Left ventricle myocardium inferior (tissue), 1 donor: Measurements from ENCODE around the gene MED26. TPM values are rescaled to one million over a fixed set of nuclear protein-coding genes. Genes with fewer than 3 reads are reported as not detected.

Experiments used
- DNase-seq: peaks from one replicate; pipeline ENCODE4 v3.0.0-alpha.2; 2020
- H3K27ac ChIP-seq: fragments of 200-600 bp; replicated peaks from 2 replicates; pipeline ENCODE4 v1.8.0; 2021
- H3K27me3 ChIP-seq: fragments of 200-600 bp; 2 replicates; pipeline ENCODE4 v1.8.0; 2021; ENCODE audit warnings: low read depth
- H3K36me3 ChIP-seq: fragments of 200-600 bp; 2 replicates; pipeline ENCODE4 v1.8.0; 2021
- H3K4me1 ChIP-seq: fragments of 200-600 bp; 2 replicates; pipeline ENCODE4 v1.8.0; 2021
- H3K4me3 ChIP-seq: fragments of 200-600 bp; 2 replicates; pipeline ENCODE4 v1.8.0; 2021; ENCODE audit warnings: mild to moderate bottlenecking, moderate library complexity
- H3K9me3 ChIP-seq: fragments of 200-600 bp; replicated peaks from 2 replicates; pipeline ENCODE4 v1.8.0; 2021
- intact Hi-C: fragments of 100-400 bp; cut with micrococcal nuclease; formaldehyde crosslinking; loops from one replicate; pipeline ENCODE4 v1.11.0; 2022
- total RNA-seq: library from RNA; stranded (reverse); fragmentation: NEBNext Ultra II Directional; extraction: Animal tissue kit (Norgen Biotek cat#: 25700); gene quantifications from one replicate; pipeline ENCODE4 v1.2.1, GENCODE V29; 2021
- TF ChIP-seq, protein P1 (sequence below): fragments of 200-600 bp; IDR thresholded peaks from 2 replicates; pipeline ENCODE4 v1.8.0; 2021; ENCODE audit warnings: antibody characterized with exemption, mild to moderate bottlenecking, borderline replicate concordance
- donor health status: DM: no; HTN: yes; CAD: no; lungs with severe emphysema.

MED26 gene
- total RNA-seq, 1 donor from 2014 or later = 4.0 TPM

DNA sequence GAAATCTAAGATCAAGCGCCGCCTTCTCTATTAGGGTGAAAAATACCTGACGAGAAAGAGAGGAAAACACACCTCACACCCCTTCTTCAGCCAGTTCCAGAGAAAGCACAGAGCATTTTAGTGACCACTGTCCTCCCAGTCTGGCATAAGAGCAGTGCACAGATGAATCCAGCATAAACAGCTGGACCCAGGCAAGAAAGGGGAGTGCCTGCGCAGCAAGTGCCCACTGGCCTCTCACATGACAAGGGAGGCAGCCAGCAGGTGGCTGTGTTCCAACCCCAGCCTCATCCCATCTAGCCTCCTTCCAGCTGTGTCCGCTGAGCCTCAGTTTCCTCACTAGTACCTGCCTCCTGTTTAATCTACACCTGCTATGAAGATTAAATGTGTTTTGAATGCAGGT is 8.0 kb downstream of the MED26 start:
- no peak for DNase-seq
- no peaks in the 10 kb centered on the region for H3K9me3 ChIP-seq
- TF ChIP-seq, protein P1, sequence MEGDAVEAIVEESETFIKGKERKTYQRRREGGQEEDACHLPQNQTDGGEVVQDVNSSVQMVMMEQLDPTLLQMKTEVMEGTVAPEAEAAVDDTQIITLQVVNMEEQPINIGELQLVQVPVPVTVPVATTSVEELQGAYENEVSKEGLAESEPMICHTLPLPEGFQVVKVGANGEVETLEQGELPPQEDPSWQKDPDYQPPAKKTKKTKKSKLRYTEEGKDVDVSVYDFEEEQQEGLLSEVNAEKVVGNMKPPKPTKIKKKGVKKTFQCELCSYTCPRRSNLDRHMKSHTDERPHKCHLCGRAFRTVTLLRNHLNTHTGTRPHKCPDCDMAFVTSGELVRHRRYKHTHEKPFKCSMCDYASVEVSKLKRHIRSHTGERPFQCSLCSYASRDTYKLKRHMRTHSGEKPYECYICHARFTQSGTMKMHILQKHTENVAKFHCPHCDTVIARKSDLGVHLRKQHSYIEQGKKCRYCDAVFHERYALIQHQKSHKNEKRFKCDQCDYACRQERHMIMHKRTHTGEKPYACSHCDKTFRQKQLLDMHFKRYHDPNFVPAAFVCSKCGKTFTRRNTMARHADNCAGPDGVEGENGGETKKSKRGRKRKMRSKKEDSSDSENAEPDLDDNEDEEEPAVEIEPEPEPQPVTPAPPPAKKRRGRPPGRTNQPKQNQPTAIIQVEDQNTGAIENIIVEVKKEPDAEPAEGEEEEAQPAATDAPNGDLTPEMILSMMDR = no peak
- intact Hi-C loops = no loop called here
- peak overlapping the region; percentile 23 for H3K27ac ChIP-seq
- H3K27me3 ChIP-seq = no peaks in the 10 kb centered on the region
- no peaks in the 10 kb centered on the region for H3K36me3 ChIP-seq
- no peak overlapping the region for H3K4me3 ChIP-seq
- peaks cover 94% of the 10 kb centered on the region for H3K4me1 ChIP-seq

DNA sequence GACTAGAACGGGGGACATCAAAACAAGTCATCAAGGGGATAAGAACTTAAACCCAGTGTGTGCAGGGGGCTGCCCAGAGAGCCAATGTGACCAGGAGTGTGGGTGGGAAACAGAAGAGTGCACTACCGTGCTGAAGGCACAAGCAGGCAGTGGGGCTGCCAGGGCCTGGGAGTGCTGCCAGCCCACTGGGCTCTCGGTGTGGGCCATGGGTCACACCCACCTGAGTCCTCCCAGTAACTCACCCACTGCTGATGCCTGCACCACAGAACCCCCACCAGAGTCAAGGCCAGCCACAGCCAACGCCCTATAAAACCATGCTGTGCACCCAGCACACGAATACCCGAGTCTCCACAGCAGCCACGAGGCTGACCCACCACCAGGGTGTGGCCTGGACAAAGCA is 8.5 kb downstream of the MED26 start:
- Histone ChIP-seq H3K27me3 (no peaks in the 10 kb centered on the region), H3K27ac (peak overlapping the region; percentile 23), H3K4me1 (peaks cover 93% of the 10 kb centered on the region), H3K36me3 (no peaks in the 10 kb centered on the region), H3K9me3 (no peaks in the 10 kb centered on the region), H3K4me3 (no peak overlapping the region)
- intact Hi-C loops = no loop called here
- peak; percentile 67 for DNase-seq
- TF ChIP-seq, protein P1 = no peak

DNA sequence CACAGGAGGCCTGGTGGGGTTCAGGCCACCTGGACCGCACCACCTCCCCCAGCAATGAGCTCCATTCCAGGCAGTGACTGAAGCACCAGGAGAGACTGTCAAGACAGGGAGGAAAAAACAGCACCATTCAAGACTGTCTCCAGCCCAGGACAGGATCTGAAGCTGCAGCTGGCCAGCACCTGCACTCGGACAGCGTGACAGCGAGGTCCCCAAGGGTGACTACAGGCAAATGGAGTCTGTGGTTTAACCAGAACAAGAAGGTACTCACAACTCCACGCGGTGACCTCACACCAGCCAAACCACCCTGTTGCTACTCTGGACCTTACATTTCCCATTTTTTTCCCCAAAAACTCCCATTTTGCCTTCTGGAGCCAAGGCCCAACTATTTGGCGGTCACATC is 9.8 kb downstream of the MED26 start:
- Histone ChIP-seq H3K27ac (no peak overlapping the region), H3K27me3 (no peaks in the 10 kb centered on the region), H3K36me3 (no peaks in the 10 kb centered on the region), H3K4me3 (no peak overlapping the region), H3K9me3 (no peaks in the 10 kb centered on the region), H3K4me1 (peaks cover 94% of the 10 kb centered on the region)
- intact Hi-C loops = no loop called here
- no peak for DNase-seq
- TF ChIP-seq, protein P1 = no peak

DNA sequence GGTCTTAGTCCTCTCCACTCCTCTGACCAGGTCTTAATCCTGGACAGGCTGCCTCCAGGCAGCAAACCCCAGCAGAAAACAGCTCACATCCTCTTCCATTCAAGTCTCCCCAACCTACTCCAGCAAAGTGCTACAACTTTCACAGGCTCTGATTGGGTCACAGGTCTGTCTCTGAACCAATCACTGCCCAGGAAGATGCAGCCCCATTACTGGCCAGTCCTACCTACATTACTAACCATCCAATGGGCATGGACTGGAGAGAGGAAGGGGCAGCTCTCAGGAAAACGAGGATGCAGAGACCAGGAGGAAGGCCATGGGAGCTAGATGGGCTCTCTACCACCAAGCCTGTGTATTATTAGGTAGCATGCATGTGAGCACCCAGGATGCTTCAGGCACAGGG is 12.2 kb downstream of the MED26 start:
- no peak overlapping the region for H3K4me3 ChIP-seq
- H3K27me3 ChIP-seq = no peaks in the 10 kb centered on the region
- DNase-seq = no peak
- TF ChIP-seq, protein P1 = no peak
- intact Hi-C loops = no loop called here
- H3K27ac ChIP-seq = no peak overlapping the region
- no peaks in the 10 kb centered on the region for H3K9me3 ChIP-seq
- H3K4me1 ChIP-seq = peaks cover 94% of the 10 kb centered on the region
- no peaks in the 10 kb centered on the region for H3K36me3 ChIP-seq

DNA sequence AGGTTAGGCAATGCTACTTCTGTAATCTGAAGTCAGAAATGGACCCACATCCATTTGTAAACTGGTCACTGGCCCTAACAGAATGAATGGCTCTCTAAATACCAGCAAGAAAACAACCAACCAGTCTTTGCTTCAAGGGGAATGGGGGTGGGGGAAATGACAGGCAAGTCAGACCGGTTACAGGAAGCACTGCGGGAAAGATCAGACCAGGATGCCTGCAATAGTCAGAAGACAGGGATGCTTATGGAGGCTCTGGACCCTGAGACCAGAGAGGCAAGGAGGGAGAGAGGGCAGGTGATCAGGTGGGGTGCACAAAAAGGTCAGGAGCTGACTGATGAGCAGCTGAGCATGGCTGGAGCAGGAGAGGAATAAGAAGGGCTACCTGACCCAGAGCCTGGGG is 13.1 kb downstream of the MED26 start:
- H3K36me3 ChIP-seq = no peaks in the 10 kb centered on the region
- no peak for DNase-seq
- H3K27me3 ChIP-seq = no peaks in the 10 kb centered on the region
- TF ChIP-seq, protein P1 = no peak
- no peak overlapping the region for H3K4me3 ChIP-seq
- intact Hi-C loops = no loop called here
- no peak overlapping the region for H3K27ac ChIP-seq
- H3K4me1 ChIP-seq = peaks cover 94% of the 10 kb centered on the region
- H3K9me3 ChIP-seq = no peaks in the 10 kb centered on the region

DNA sequence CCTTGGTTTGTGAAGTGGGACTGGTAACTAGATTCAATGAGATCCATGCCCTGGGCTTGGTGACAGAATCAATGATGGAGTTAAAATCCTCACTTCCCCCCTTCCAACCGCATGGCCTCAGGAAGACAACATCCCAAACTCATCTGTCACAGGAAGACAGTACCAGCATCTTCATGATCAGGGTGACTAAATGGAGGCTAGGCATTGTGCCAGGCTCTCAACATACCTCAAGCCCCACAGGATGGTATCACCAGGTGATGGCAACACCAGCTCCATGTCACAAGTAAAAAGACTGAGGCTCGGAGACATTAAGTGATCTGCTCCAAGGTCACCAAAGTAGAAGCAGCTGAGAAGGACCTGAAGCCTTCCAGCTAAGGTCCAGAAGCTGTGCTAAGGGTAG is 14.2 kb downstream of the MED26 start:
- TF ChIP-seq, protein P1 = no peak
- peak overlapping the region; percentile 79 for H3K27ac ChIP-seq

More for the DNA sequence above, 14.2 kb downstream of the MED26 start:
- H3K36me3 ChIP-seq = no peaks in the 10 kb centered on the region
- no peaks in the 10 kb centered on the region for H3K27me3 ChIP-seq
- H3K4me3 ChIP-seq = no peak overlapping the region
- H3K9me3 ChIP-seq = no peaks in the 10 kb centered on the region
- H3K4me1 ChIP-seq = peaks cover 94% of the 10 kb centered on the region
- no peak for DNase-seq
- intact Hi-C loops = no loop called here
